Cardiac fibroblast (primary cell): ENCODE results near the gene S100A7.

ENCODE experiments used
- DNase-seq, 2 donors: peaks; one replicate each; pipeline versions ENCODE4 v3.0.0 to v3.0.0-alpha.2; 2010; ENCODE audit warnings: low read depth in 2 of 2
- H3K4me3 ChIP-seq, 2 donors: replicated peaks in 1 of 2; 1 replicate in 1 of 2; 2 replicates in 1 of 2; pipeline ENCODE4 v1.5.1; 2011; ENCODE audit warnings: low read depth in 2 of 2, low read length in 2 of 2, mild to moderate bottlenecking in 2 of 2, moderate library complexity in 1 of 2
- CTCF ChIP-seq: IDR thresholded peaks from one replicate; pipeline ENCODE4 v1.5.1; 2011; ENCODE audit warnings: low read depth, mild to moderate bottlenecking, low read length, inconsistent platforms

Gene S100A7

DNA sequence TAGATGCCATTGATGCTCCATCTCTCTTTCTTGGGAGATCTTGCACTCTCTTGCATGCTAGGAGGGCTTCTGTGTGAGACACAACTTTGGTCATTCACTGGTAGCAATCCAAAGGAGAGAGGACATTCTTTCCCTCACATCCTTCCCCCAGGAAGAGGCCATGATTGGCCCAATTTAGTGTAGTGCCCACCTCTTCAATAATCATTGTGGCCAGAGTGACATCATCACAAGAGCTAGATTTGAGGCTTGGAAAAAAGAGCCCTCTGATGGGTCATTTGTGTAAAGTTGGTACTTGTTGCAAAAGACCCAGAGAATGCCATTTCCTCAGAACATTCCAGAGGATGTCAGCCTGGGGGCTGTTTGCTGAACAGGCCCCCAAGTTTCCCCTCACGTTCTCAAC, 45.1 kb upstream of the S100A7 start:
- TF ChIP-seq CTCF = no peak
- H3K4me3 ChIP-seq = no peak overlapping the region
- peak in 1 of 2 donors; percentile 27 for DNase-seq

GRCh38 chr1:153503766-153504165, 43.3 kb upstream of the S100A7 start:
- H3K4me3 ChIP-seq = no peak overlapping the region
- no peak for TF ChIP-seq CTCF
- DNase-seq = no peak

DNA sequence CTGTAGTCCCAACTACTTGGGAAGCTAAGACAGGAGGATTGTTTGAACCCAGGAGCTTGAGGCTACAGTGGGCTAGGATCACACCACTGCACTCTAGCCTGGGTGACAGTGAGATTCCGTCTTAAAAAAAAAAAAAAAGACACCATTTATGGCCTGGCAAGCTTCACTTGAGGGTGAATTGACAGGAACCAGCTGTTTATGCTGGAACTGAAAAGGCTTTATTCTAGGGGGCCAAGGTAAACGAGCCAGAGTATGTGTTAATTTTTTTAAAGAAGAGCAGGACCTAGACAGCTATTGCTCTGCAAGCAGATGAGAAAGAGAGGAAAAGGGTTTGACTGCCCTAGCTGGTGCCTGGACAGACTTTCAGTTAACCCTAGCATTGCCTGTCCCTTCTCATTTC, 38.3 kb upstream of the S100A7 start:
- peak in 1 of 2 donors; percentile 59 for DNase-seq
- no peak for TF ChIP-seq CTCF
- no peak overlapping the region for H3K4me3 ChIP-seq

GRCh38 chr1:153495536-153495935, 35.1 kb upstream of the S100A7 start:
- DNase-seq = no peak
- no peak for TF ChIP-seq CTCF

DNA sequence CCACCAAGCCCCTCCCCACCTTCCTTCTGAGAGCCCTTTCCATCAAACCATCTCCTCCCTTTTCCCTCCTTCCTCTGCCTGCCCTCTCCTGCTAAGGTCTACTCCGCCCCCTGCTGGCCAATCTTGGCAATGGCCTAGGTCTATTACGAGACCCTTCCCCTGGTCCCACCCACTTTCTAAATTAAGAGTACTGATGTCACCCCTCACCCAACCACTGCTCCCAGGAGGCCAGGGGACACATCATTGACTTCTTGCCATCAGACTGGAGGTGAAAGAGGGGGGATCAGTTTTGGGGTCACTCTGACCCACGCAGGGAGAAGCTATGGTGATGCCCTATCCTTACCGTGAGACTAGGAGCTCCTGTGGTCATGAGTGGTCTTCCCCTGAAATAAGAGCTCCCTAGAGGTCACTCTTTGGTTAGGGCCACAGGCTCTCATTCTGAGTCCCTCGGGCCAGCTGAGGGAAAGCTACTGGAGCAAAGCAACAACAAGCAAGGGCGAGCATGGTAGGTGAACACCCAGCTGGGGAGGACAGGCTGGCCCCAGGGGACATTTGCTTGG, 34.6 kb upstream of the S100A7 start:
- no peak overlapping the region for H3K4me3 ChIP-seq
- peak; percentile 96 for TF ChIP-seq CTCF
- peak; percentile 73 to 76 for DNase-seq

More at GRCh38 chr1:153495536-153495935, 35.1 kb upstream of the S100A7 start:
- H3K4me3 ChIP-seq = no peak overlapping the region

DNA sequence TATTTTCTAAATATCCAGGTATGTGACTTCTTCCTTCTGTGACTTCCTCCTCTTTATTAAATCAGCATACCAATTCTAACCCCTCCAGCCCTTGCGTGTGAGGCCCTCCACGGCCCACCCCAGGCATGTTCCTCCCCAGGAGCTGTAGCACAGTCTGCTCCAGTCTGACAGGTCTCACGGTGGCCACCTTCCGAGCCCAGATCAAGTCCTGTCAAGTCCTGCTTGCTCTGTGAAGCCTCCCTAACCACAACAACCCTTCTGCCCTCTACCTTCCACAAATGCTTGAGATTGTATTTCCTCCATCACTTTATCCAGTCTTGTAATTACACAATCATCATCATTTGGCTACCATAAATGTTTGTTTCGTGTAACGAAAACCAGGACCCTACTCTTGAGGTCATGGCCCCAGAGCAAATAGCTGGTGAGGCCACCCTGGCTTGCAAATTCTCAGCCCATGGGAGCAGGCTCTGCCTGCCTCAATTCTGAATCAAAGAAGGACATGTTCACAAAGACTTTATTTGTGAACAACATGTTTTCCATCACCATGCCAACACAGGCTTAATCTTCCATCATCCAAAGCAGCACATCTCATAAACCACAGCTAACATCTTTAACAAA, 33.0 kb upstream of the S100A7 start:
- peak in 1 of 2 donors; percentile 60 for DNase-seq
- no peak overlapping the region for H3K4me3 ChIP-seq
- TF ChIP-seq CTCF = no peak
